SK-N-SH (cell line): ENCODE measurements around the gene PROX1. TPM values are rescaled to one million over a fixed set of nuclear protein-coding genes. Genes with fewer than 3 reads are reported as not detected.

Source experiments
- CTCF ChIA-PET: fragments of 300-600, 350-600 bp; formaldehyde crosslinking; extraction: SDS; loops from one replicate; lab custom pipeline; 2021; lab: Yijun Ruan, JAX
- POLR2A ChIA-PET: fragments of 350-600 bp; sonication (Branson Sonifier 250); formaldehyde crosslinking; extraction: SDS; loops from one replicate; lab custom pipeline; 2020; ENCODE audit warnings: antibody characterized with exemption, inconsistent platforms; lab: Yijun Ruan, JAX
- DNase-seq: peaks from one replicate; pipeline ENCODE4 v3.0.0; 2012
- H2AFZ ChIP-seq: fragments of 200-600 bp; sonication (generic); 2 replicates; pipeline ENCODE4 v1.8.1; 2016; ENCODE audit warnings: antibody characterized with exemption, mild to moderate bottlenecking, low read depth
- H3F3A ChIP-seq: fragments of 200-600 bp; sonication (generic); replicated peaks from 2 replicates; pipeline ENCODE3; 2016; ENCODE audit warnings: antibody characterized with exemption, mild to moderate bottlenecking; ENCODE audit not compliant: insufficient read depth
- H3K27ac ChIP-seq, 2 experiments: fragments of 200-500 bp in 1 of 2; fragments of 200-600 bp in 1 of 2; sonication (Bioruptor generic) in 1 of 2; sonication (generic), shearing (Covaris generic) in 1 of 2; 2 replicates each; pipeline versions ENCODE4 v1.5.1 to v1.6.1; 2014 to 2016; ENCODE audit warnings: low read depth in 2 of 2, inconsistent platforms in 1 of 2, low read length in 1 of 2, mild to moderate bottlenecking in 1 of 2, mixed read lengths in 1 of 2
- H3K27me3 ChIP-seq: fragments of 200-600 bp; sonication (generic), shearing (Covaris generic); 2 replicates; pipeline ENCODE4 v1.6.1; 2016; ENCODE audit warnings: mixed run types; ENCODE audit not compliant: insufficient read depth
- H3K36me3 ChIP-seq, 2 experiments: fragments of 200-500 bp in 1 of 2; fragments of 200-600 bp in 1 of 2; sonication (Bioruptor generic) in 1 of 2; sonication (generic) in 1 of 2; replicated peaks in 1 of 2; 2 replicates each; pipeline versions ENCODE3 to v1.5.1; 2014 to 2016; ENCODE audit warnings: low read length in 1 of 2, mild to moderate bottlenecking in 1 of 2; ENCODE audit not compliant: insufficient read depth in 2 of 2, control insufficient read depth in 1 of 2
- H3K4me1 ChIP-seq, 2 experiments: fragments of 200-500 bp in 1 of 2; fragments of 200-600 bp in 1 of 2; sonication (Bioruptor generic) in 1 of 2; sonication (generic), shearing (Covaris generic) in 1 of 2; 2 replicates each; pipeline versions ENCODE4 v1.5.1 to v1.6.1; 2014 to 2016; ENCODE audit warnings: low read depth in 1 of 2, low read length in 1 of 2, mixed run types in 1 of 2; ENCODE audit not compliant: insufficient read depth in 2 of 2, control insufficient read depth in 1 of 2
- H3K4me2 ChIP-seq: fragments of 200-600 bp; sonication (generic), shearing (Covaris generic); 2 replicates; pipeline ENCODE4 v1.6.1; 2017; ENCODE audit warnings: mixed run types
- H3K4me3 ChIP-seq, 2 experiments: fragments of 200-500 bp in 1 of 2; fragments of 200-600 bp in 1 of 2; sonication (Bioruptor generic) in 1 of 2; sonication (generic), shearing (Covaris generic) in 1 of 2; 2 replicates each; pipeline versions ENCODE4 v1.5.1 to v1.8.1; 2014 to 2016; ENCODE audit warnings: low read depth in 2 of 2, inconsistent platforms in 1 of 2, low read length in 1 of 2, mild to moderate bottlenecking in 1 of 2, mixed read lengths in 1 of 2, moderate library complexity in 1 of 2
- H3K79me2 ChIP-seq: fragments of 200-600 bp; sonication (generic); 2 replicates; pipeline ENCODE4 v1.8.1; 2017; ENCODE audit warnings: mild to moderate bottlenecking; ENCODE audit not compliant: insufficient read depth
- H3K9ac ChIP-seq: fragments of 200-600 bp; sonication (generic); 2 replicates; pipeline ENCODE4 v1.6.1; 2017; ENCODE audit warnings: mixed run types
- H3K9me2 ChIP-seq: fragments of 200-600 bp; sonication (generic); 2 replicates; pipeline ENCODE4 v1.6.1; 2017; ENCODE audit warnings: mixed run types
- H3K9me3 ChIP-seq: fragments of 200-600 bp; sonication (generic); 2 replicates; pipeline ENCODE4 v1.6.1; 2017; ENCODE audit warnings: mixed run types, mild to moderate bottlenecking, moderate library complexity
- H4K20me1 ChIP-seq: fragments of 200-600 bp; sonication (generic); 2 replicates; pipeline ENCODE4 v1.6.1; 2017; ENCODE audit warnings: mild to moderate bottlenecking, mixed run types; ENCODE audit not compliant: insufficient read depth
- ELF1 ChIP-seq: IDR thresholded peaks from 2 replicates; pipeline ENCODE4 v1.4.0; 2012
- NFIC ChIP-seq: IDR thresholded peaks from 2 replicates; pipeline ENCODE4 v1.4.0; 2012; ENCODE audit warnings: borderline replicate concordance
- SMC3 ChIP-seq: IDR thresholded peaks from 2 replicates; pipeline ENCODE4 v1.6.1; 2012; ENCODE audit warnings: low read depth, low read length, improper control_type of control experiment
- TAF1 ChIP-seq: IDR thresholded peaks from 2 replicates; pipeline ENCODE4 v1.6.1; 2012; ENCODE audit warnings: low read depth, mild to moderate bottlenecking, low read length, moderate library complexity, borderline replicate concordance
- WGBS: methylation state at CpG from one replicate; pipeline ENCODE4 v1.1.6; 2017; ENCODE audit warnings: low lambda C conversion rate; 5-methylcytosine and 5-hydroxymethylcytosine counted together
- polyA plus RNA-seq, 3 experiments: library from polyadenylated mRNA; depleted of rRNA; stranded (reverse); fragments of >200 nt; gene quantifications; 2 replicates each; pipeline ENCODE4 v1.2.3, GENCODE V29; 2012
- TF ChIP-seq, protein P1 (sequence below): IDR thresholded peaks from 2 replicates; pipeline ENCODE4 v1.6.1; 2012; ENCODE audit warnings: mild to moderate bottlenecking, low read depth, low read length, moderate library complexity
- TF ChIP-seq, protein P2 (sequence below): IDR thresholded peaks from 2 replicates; pipeline ENCODE4; 2012

The PROX1 gene
- polyA plus RNA-seq, 1 of the 3 experiments (the other 2 are of a cell fraction), result 0.25 TPM

DNA sequence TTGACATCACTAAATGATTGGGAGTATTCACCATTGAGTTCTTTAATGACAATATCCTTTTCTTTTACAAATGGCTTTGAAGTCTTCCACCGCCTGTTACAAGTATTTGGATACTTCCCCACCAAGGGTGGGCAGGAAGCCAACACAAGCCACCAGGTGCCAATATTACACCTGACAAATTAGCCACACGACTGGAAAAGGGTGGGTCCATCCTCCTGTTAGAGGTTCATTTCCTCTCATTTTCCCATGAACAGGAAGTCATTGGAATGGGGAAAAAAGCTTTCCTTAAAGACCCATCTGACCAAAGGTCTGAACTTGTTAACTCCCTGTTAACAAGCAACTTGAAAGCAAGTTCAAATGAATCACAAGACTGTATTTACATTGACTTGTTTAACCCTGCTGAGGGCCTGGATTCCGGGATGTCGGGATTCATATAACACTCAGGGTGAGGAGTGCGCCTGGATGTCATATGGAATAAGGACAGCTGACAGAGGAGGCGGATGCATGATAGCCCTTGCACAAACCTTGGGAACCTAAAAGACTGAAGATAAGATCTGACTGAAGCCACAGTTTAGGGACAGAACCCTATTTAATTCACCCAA is 40.5 kb upstream of the PROX1 start:
- H3K4me3 ChIP-seq, result no peak overlapping the region
- POLR2A ChIA-PET, result no interaction called here
- H2AFZ ChIP-seq, result no peak overlapping the region
- no peak for DNase-seq
- no peaks in the 10 kb centered on the region for H3F3A ChIP-seq
- CTCF ChIA-PET, result no interaction called here
- no peak overlapping the region for H3K9ac ChIP-seq
- H3K9me2 ChIP-seq, result no peaks in the 10 kb centered on the region
- no peaks in the 10 kb centered on the region for H3K9me3 ChIP-seq
- H3K4me2 ChIP-seq, result no peak overlapping the region
- no peaks in the 10 kb centered on the region for H4K20me1 ChIP-seq
- H3K27me3 ChIP-seq, result no peaks in the 10 kb centered on the region
- no peaks in the 10 kb centered on the region for H3K4me1 ChIP-seq
- H3K36me3 ChIP-seq, result no peaks in the 10 kb centered on the region
- H3K27ac ChIP-seq, result no peak overlapping the region
- H3K79me2 ChIP-seq, result no peaks in the 10 kb centered on the region
- WGBS, result 57% methylated on average over 6 of the region's 6 CpGs
- TF ChIP-seq SMC3 (no peak), ELF1 (no peak), TAF1 (no peak), NFIC (no peak)
- TF ChIP-seq, protein P1, sequence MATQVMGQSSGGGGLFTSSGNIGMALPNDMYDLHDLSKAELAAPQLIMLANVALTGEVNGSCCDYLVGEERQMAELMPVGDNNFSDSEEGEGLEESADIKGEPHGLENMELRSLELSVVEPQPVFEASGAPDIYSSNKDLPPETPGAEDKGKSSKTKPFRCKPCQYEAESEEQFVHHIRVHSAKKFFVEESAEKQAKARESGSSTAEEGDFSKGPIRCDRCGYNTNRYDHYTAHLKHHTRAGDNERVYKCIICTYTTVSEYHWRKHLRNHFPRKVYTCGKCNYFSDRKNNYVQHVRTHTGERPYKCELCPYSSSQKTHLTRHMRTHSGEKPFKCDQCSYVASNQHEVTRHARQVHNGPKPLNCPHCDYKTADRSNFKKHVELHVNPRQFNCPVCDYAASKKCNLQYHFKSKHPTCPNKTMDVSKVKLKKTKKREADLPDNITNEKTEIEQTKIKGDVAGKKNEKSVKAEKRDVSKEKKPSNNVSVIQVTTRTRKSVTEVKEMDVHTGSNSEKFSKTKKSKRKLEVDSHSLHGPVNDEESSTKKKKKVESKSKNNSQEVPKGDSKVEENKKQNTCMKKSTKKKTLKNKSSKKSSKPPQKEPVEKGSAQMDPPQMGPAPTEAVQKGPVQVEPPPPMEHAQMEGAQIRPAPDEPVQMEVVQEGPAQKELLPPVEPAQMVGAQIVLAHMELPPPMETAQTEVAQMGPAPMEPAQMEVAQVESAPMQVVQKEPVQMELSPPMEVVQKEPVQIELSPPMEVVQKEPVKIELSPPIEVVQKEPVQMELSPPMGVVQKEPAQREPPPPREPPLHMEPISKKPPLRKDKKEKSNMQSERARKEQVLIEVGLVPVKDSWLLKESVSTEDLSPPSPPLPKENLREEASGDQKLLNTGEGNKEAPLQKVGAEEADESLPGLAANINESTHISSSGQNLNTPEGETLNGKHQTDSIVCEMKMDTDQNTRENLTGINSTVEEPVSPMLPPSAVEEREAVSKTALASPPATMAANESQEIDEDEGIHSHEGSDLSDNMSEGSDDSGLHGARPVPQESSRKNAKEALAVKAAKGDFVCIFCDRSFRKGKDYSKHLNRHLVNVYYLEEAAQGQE, result no peak
- TF ChIP-seq, all 33 proteins: peak for 0

DNA sequence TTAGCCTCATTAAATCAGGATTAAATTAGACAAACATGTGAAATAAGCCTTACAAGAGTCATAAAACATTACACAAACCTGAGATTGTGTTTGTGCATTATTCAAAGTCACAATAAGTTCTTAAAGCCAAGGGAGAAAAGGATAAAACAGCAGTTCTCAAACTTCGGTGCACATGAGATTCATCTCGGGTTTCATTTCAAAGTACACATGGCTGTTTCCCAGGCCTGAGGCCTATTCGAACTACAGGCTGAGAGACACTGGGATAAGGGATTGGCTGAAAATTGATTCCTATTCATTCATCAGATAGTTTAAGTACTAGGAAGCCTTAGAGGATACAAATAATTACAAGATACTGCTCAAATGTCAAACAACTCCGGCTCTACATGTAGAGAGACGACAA is 35.9 kb upstream of the PROX1 start:
- H3K4me3 ChIP-seq, result no peak overlapping the region

More for the DNA sequence above, 35.9 kb upstream of the PROX1 start:
- H4K20me1 ChIP-seq, result no peaks in the 10 kb centered on the region
- 42% methylated on average over 5 of the region's 5 CpGs for WGBS
- CTCF ChIA-PET, result no interaction called here
- POLR2A ChIA-PET, result no interaction called here
- H3K79me2 ChIP-seq, result no peaks in the 10 kb centered on the region
- H3K4me1 ChIP-seq, result no peaks in the 10 kb centered on the region; a peak in 1 of 4 replicates
- no peaks in the 10 kb centered on the region for H3K27me3 ChIP-seq
- no peak overlapping the region for H3K9ac ChIP-seq
- H3F3A ChIP-seq, result no peaks in the 10 kb centered on the region
- TF ChIP-seq, protein P2, sequence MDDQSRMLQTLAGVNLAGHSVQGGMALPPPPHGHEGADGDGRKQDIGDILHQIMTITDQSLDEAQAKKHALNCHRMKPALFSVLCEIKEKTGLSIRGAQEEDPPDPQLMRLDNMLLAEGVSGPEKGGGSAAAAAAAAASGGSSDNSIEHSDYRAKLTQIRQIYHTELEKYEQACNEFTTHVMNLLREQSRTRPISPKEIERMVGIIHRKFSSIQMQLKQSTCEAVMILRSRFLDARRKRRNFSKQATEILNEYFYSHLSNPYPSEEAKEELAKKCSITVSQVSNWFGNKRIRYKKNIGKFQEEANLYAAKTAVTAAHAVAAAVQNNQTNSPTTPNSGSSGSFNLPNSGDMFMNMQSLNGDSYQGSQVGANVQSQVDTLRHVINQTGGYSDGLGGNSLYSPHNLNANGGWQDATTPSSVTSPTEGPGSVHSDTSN, result no peak
- no peak overlapping the region for H3K4me2 ChIP-seq
- H3K27ac ChIP-seq, result no peak overlapping the region
- H3K9me3 ChIP-seq, result no peaks in the 10 kb centered on the region
- H3K9me2 ChIP-seq, result no peaks in the 10 kb centered on the region
- no peak for DNase-seq
- no peaks in the 10 kb centered on the region for H3K36me3 ChIP-seq
- H2AFZ ChIP-seq, result no peak overlapping the region
